Occipital lobe (tissue), 2 donors: Measurements from ENCODE around the gene RPS3. TPM values are rescaled to one million over a fixed set of nuclear protein-coding genes. Genes with fewer than 3 reads are reported as not detected.
A peak's percentile ranks its signal among the peaks of the same experiment; 100 is the strongest.
"Not testable (repeated sequence)": the region's sequence is repeated elsewhere in the genome, so short reads cannot be mapped to it uniquely, and the experiment has no call there.

Experiments
- DNase-seq: peaks from one replicate; lab custom pipeline; 2025; lab: John Stamatoyannopoulos, UW
- total RNA-seq: library from RNA; depleted of rRNA; stranded (reverse); fragments of >200 nt; gene quantifications from one replicate; pipeline ENCODE4 v1.2.3, GENCODE V29; 2014

The RPS3 gene
- total RNA-seq, 1 donor from 2014 or later: 1,342 TPM

DNA sequence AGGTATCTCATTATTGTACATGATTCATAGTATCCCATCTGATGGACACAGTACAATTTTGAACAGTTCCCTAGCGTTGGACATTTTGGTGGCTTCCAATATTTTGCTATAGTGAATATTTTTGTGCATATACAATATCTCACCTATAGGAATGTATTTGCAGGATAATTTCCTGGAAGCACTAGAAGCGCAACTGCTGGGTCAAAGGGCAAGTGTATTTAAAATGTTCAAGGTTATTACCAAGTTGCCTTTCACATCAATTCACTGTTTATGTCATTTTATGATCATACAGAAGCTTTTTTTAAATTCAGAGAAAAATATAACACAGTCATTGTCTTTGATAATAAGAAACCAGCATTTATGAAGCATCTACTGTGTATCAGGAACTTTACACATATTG, 19.1 kb upstream of the RPS3 start:
- no peak for DNase-seq

DNA sequence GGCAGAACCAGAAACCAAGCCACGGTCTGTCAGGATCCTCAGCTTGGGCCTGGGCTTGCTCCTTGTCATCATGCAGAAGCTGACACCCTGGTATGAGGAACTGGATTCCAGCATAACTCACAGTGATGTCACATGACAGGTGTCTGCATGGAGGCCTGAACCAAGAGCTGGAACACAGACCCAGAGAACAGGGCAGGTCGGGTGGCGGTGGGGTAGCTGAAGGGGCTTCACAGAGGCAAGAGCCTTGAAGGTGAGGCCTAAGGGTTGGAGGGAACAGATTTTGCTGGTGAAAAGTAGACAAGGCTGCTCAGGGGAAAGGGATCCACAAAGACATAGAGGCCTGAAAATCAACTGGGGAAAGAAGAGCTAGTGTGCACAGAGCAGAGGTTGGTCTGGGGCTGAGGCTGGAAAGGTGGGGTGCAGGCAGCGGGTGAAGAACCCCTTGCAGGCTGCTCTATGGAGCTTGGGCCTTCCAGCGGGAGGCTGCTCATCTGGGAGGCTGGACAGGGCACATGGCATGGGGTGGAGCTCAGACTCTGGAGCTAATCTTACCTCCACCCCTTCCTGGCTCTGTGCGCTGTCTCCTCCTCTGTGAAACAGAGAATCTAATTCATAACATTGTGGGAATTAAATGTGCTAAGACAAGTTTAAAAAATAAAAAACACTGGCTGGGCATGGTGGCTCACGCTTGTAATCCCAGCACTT, 18.4 kb upstream of the RPS3 start:
- DNase-seq: no peak

DNA sequence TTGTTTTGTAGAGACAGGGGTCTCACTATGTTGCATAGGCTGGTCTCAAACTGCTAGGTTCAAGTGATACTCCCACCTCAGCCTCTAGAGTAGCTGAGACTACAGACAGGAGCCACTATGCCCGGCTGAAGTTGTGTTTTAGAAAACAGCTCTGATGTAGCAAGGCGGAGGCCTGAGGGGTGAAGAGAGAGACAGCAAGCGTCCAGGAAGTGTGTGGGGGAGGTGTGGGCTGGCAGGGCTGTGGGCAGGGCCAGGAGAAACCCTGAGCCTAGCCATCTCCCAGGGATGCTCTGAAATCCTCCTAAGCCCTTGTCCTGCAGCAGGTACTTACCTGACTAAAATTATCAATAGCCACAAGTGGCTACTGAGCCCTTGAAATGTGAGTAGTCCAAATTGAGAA, 16.1 kb upstream of the RPS3 start:
- no peak for DNase-seq

DNA sequence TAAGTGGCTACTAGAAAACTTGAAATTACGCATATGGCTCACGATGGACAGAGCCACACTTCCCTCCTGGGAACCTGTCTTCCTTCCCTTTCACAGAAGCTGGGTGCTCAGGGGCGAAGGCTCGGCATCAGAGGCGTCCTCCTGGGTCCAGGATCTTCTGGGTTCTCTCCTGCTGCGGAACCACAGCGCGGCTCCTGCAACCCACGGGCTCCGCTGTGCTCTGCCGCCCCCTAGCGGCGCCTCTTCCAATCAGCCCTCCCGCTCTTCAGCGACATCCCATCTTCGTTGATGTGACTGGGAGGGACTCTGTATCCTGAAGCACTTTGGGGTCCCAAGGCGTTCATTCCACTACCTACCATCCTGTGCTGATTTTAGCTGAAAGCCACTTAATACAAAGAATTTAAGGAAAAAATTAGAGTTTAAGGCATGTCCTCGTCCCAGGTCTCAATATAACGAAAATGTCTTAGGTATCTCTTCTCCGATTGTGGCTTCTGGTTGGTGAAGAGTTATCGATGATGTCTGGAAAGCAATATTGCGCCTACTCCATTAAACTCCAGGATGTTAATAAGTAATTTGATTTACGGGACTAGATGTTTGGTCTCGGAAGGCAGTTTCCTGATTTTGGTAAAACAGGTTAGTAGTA, 14.8 kb upstream of the RPS3 start:
- peak; percentile 47 for DNase-seq

DNA sequence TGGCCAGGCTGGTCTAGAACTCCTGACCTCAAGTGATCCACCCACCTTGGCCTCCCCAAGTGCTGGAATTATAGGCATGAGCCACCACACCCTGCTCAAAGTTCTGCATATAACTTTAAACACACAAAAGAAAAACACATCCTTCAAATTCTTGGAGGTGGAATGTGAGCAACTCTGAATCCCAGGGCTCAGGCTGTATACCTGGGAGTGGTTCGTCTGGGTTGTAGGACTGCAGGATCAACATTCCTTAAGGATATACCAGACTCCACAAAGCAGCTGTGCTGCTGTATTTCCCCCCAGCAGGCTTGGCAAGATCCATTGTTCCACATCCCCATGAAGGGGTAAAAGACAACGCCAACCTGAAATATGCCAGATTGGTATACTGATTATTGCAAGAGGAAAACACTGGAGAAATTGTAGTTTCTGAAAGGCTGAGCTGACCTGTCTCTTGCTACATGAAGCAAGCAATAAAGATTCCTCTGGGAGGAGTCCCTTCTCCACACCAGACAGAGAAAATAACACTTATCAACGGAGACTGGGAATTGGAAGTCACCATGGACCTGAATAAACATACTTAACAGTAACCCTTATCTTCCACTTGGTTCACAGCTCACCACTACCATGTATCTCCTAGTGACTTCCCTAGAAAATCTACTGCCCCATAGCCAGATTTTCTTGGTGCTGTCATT, 12.2 kb upstream of the RPS3 start:
- DNase-seq: no peak

DNA sequence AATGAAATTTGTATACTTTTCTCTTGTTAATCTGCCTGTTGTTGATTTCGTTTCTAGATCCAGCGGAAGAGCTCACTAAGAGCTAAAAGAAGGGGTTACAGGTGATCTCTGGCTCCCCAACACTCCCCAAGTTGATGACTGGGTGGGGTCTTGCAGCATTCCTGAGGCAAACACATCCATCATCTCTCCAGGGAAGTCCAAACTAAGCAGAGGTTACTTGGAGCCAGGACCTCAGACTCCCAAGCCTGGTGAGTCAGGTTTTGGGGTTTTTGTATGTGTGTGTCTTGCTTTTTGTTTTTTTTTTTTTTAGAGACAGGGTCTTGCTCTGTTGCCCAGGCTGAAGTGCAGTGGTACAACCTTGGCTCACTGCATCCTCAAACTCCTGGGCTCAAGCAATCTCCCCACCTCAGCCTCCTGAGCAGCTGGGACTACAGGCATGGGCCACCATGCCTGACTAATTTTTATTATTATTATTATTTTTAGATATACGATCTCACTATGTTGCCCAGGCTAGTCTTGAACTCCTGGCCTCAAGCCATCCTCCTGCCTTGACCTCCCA, 11.5 kb upstream of the RPS3 start:
- DNase-seq: no peak

DNA sequence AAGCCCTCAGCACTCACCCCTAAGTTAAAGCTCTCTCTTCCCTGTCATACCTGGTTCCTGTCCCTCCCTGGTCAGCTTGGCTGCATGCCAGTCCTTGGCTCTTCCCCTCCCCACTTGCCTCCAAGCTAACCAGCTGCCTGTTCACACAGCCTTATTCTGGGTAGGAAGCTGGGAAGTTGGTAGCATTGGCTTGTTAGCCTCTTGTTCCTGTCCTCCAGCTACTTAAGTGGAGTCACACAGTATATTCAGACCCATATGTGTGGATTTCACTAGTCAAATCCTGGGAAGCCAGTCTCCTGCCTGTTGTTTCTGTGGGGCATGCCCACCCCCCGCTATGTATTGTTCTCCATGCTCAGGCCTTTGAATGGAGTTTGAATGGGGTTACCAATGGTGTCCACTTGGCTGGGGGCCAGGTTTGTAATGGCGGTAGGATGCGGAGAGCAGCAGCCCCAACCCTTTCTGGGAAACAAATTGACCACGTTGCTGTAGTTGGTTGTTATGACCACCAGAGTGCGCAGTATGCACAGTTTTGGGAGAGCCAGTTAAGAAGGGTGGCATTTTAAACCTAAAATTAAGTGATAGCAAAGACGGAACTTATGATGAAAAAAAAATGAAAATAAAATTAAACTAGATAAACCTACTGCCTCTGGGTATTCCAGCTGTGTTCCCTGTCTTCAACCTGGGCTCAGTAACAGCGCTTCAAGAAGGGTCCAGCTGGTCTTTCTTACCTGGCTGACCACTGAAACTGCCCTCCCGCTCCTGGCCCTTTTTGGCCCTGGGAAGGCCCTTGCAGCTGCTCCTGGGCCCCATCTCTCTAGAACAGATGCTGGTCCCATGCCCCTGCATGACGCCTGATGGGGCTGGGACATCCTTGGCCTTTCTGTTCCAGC, 10.7 kb upstream of the RPS3 start:
- peak; percentile 21 for DNase-seq

DNA sequence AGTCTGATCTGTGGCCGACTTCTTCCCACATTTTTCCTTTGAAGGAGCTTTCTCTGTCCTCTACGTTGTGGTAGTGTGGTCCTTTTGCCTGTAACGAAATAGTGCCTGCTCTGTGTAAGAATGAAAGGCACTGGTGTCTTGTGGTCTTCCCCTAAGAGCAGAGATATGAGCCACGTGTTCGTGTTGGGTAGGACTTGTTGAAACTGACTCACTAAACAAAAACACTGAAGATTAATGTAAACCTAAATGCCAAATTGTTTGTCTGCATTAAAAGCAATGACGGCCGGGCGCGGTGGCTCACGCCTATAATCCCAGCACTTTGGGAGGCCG, 10.1 kb upstream of the RPS3 start:
- DNase-seq: no peak

DNA sequence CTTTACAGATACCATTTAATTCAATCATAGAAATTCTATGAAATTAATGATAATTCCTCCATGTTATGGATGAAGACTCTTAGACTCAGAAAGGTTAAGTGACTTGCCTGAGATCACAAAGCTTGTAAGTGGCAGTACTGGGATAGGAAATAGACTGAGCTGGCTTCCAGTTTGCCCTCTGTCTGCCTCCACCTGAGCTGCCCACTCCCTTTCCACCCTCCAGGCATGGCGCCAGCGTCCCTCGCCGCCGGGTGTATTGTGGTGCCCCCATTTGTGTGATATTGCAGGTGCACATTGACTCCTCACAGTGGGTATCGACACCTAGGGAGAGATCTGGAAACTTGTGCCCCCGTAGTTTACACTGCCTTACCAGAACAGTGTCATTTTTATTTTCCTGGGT, 9.4 kb upstream of the RPS3 start:
- no peak for DNase-seq

DNA sequence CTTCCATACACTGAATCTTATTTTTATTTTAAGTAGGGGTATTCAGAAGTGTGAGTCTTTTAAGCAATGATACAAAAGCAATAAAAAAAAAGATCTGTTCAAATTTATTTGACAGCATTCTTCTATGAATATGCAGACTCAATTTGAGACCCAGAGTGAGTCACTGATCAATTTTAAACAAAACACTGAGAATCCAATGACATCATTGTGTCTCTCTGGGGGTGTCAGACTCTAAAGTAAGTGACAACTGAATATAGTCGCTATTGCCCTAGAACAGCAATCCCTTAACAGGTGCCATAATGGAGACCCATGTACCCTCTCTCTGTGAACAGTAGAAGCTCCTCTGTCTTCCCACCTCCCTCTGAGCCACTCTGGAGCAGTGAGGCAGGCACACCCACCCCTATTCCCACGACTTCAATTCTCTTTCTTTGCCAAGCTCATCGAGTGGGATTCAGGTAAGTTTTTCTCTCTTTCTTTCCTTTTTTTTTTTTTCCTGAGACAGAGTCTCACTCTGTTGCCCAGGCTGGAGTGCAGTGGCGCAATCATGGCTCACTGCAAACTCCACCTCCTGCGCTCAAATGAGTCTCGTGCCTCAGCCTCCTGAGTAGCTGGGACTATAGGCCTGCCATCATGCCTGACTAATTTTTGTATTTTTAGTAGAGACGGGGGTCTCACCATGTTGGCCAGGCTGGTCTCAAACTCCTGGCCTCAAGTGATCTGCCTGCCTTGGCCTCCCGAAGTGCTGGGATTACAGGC, 5.1 kb upstream of the RPS3 start:
- DNase-seq: no peak

DNA sequence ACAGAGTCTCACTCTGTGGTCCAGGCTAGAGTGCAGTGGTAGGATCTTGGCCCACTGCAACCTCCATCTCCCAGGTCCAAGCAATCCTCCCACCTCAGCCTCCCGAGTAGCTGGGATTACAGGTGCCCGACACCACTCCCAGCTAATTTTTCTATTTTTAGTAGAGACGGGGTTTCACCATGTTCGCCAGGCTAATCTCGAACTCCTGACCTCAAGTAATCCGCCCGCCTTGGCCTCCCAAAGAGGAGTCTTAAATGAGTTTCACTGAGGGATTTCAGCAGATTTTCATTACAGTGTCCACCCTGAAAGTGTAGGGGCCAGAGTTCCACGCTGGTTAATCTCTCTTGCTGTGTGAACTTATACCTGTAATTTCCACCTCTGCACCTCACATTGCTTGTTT, 412 bp upstream of the RPS3 start:
- no peak for DNase-seq

DNA sequence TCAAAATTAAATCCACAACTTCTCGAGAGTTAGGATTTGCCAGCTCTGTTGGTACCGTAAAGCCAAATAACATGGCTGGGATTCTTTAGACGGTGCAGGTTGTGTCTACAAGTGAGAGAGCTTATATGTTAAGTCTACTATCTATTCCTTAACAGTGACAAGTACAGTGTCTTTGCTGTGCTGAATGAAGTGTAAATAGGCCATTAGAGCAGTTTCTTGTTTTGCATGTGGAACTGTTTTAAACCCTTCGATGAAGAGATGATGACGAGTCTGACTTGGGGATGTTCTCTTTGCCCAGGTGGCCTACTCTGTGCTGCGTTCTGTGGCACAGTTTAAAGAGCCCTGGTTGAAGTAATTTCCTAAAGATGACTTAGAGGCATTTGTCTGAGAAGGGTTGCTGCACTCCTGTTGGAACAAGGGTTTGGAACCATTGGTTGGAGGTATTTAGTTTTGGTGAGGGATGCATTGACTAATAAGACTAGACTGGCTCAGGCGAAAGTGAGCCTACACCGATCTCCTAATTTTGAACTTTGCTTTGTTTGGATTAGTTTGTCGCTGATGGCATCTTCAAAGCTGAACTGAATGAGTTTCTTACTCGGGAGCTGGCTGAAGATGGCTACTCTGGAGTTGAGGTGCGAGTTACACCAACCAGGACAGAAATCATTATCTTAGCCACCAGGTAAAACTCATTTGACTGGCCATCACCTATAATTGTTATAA, 988 bp downstream of the RPS3 start:
- DNase-seq: no peak

DNA sequence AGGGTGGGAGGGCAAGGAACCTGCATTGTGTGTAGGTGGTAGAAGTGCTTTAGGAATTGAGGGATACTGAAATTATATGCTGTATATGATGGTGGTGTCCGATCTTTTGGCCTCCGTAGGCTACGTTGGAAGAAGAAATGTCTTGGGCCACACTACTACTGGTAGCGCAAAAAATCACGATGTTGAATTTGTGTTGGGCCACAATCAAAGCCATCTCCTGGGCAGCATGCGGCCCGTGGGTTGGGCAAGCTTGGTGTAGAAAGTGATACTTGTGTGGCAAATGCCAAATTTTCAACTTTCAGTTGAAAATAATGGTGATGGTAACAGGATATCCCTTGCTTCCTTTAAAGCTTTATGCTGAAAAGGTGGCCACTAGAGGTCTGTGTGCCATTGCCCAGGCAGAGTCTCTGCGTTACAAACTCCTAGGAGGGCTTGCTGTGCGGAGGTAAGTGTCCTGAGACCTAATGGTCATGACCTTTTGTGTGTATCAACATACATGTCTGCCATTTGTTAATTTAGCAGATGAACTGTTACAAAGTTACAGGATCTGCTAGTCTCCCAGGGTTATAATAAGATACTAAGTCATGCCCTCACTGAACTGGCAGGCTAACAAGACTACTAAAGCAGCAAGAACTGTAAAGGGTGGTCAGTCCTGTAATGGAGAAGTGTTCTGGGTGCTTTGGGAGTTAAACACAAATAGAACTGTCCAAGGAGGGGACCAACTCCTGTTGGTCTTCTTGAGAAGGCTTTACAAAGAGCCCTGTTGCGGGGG, 2.9 kb downstream of the RPS3 start:
- DNase-seq: no peak

DNA sequence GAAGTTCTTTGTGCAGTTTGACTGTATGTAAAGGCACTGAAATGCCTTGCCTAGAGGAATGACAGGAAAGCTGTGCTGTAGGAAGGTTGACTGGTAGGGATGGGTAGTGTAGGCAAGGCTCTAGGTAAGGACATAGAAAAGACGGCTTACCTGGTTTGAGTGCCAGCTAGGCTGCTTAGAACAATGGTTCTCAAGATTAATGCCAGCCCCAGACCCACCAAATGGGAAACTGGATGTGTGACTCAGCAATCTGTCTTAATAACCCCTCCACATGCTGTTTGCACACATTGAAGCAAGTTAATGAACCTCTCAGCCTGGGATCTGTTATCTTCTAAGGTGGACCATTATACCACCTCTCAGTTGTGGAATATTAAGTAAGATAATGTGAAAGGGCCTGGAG, 3.7 kb downstream of the RPS3 start:
- DNase-seq: no peak

DNA sequence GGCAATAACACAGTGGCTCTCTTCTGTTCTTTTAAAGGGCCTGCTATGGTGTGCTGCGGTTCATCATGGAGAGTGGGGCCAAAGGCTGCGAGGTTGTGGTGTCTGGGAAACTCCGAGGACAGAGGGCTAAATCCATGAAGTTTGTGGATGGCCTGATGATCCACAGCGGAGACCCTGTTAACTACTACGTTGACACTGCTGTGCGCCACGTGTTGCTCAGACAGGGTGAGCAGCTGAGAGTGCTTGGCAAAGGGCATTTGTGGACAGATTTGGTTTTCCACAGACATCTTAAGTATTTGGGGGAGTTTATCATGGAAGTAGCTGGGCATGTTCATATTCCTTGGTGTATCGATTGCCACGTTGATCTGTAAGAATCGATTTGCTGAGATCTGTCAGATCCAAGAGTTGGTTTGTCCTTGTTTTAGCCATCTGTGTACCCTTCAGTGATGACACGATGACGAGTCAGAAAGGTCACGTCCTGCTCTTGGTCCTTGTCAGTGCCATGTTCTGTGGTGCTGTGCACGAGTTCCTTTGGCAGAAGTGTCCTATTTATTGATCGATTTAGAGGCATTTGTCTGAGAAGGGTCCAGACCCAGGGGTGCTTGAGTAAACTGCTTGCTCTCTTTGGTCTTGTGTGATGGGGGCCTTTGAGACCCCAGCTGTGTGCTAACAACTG, 4.8 kb downstream of the RPS3 start:
- no peak for DNase-seq

DNA sequence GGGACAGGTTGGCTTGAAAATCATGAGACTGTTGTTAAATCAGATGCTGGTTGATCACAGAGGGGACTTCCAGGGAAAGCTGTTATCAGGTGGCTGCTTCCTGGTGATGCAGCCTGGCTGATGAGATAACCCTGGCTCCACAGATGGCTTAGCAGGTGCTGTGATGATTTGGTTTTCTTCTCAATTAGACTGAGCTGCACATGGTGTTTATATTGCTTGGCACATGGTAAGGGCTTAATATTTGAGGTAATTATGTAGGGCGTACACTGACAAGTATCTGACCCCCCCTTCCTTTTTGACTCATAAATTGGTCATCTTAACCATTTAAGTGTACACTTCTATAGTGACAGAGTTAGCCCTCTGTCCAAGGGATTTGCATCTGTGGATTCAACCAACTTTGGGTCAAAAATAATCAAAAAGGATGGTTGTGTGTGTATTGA, 7.0 kb downstream of the RPS3 start:
- no peak for DNase-seq

DNA sequence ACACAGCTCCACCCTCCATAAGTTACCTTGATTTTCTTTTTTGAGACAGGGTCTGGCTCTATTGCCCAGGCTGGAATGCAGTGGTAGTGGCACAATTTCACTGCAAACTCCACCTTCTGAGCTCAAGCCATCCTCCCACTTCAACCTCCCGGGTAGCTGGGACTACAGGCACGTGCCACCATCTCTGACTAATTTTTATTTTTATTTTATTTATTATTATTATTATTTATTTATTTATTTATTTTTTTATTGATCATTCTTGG, 9.6 kb downstream of the RPS3 start:
- DNase-seq: no peak

DNA sequence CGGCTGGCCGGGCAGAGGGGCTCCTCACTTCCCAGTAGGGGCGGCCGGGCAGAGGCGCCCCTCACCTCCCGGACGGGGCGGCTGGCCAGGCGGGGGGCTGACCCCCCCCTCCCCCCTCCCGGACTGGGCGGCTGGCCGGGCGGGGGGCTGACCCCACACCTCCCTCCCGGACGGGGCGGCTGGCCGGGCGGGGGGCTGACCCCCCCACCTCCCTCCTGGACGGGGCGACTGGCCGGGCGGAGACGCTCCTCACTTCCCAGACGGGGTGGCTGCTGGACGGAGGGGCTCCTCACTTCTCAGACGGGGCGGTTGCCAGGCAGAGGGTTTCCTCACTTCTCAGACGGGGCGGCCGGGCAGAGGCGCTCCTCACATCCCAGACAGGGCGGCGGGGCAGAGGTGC, 10.7 kb downstream of the RPS3 start:
- DNase-seq: not testable (repeated sequence)

DNA sequence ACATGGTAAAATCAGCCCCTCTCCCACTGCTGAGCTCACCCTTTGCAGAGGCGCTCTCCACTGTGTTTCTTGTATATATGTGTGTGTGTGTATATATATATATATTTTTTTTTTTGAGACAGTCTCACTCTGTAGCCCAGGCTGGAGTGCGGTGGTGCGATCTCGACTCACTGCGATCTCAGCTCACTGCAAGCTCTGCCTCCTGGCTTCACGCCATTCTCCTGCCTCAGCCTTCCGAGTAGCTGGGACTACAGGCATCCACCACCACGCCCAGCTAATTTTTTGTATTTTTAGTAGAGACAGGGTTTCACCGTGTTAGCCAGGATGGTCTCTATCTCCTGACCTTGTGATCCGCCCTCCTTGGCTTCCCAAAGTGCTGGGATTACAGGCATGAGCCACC, 13.8 kb downstream of the RPS3 start:
- not testable (repeated sequence) for DNase-seq
